Measurements from ENCODE around the gene ZNF337.
A peak's percentile ranks its signal among the peaks of the same experiment; 100 is the strongest.
"Not testable (repeated sequence)": the region's sequence is repeated elsewhere in the genome, so short reads cannot be mapped to it uniquely, and the experiment has no call there.

ZNF337 gene

DNA sequence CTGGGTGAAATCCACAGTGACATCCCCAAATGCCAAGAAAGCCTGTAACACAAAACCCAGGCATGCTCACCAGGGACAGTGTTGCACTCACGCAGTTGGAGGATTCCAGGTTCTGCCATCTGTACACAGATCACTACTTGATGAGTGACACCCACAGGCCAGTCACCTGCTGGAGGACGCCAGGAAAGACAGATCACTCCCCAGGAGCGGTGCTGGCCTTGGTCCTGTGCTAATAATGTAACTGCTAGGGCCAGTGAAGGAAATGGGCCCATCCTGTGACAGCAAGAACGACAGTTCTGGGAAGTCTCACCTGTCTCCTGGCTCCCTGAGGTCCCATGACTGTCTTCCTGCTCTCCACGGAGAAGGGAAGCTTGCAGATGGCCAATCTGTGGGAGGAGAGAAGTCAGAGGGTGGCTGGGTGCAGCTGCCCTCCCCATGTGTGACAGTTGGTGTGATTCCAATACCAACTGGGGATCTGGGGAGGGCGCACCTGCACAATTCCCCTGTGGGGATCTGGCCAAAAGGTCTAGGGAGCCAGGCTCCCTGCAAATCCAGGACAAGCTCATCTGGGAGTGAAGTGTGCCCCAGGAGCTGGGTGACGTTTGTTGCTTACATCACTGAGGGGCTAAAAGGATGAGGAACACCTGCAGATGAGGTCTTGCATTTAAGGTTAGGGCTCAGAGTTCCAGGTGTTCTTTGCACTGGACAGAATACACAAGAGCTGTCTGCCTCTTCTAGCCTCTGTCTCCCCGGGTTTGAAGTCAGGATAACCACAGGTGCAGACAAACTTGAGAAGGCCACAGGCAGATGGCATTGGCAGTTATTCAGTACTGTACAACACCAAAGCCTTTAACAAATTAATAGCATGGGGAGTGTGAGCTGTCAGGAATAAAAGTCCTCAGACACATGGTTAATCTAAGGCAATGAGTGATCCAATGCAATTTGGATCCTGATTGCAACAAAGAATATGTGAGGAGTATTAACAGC, 10.3 kb downstream of the ZNF337 start:
- Histone ChIP-seq H3K27me3 (replicated peaks) (no peaks in the 10 kb centered on the region), H3K36me3 (replicated peaks) (peaks cover 13% of the 10 kb centered on the region), H3K27ac (no peak overlapping the region), H3K4me3 (ENCODE audit: low read depth, low read length) (no peak overlapping the region)
- DNase-seq = no peak
- in situ Hi-C loops (cut with HindIII; ENCODE audit: low pct_ligation_motif_present, low sequenced_read_pairs) = no loop called here
- no peak for TF ChIP-seq CTCF (IDR thresholded peaks at IDR 0.05; ENCODE audit: low read depth, low read length, missing control alignments)

- H3K27ac ChIP-seq = no peak overlapping the region
- no peak for TF ChIP-seq CTCF (IDR thresholded peaks at IDR 0.05; ENCODE audit: low read depth, low read length, missing control alignments)
- H3K36me3 ChIP-seq (replicated peaks) = peaks cover 13% of the 10 kb centered on the region
- in situ Hi-C loops (cut with HindIII; ENCODE audit: low pct_ligation_motif_present, low sequenced_read_pairs) = no loop called here
- no peak overlapping the region for H3K4me3 ChIP-seq (ENCODE audit: low read depth, low read length)
- DNase-seq = no peak
- H3K27me3 ChIP-seq (replicated peaks) = no peaks in the 10 kb centered on the region
These were observed 11.2 kb downstream of the ZNF337 start for GRCh38 chr20:25685276-25686080.

DNA sequence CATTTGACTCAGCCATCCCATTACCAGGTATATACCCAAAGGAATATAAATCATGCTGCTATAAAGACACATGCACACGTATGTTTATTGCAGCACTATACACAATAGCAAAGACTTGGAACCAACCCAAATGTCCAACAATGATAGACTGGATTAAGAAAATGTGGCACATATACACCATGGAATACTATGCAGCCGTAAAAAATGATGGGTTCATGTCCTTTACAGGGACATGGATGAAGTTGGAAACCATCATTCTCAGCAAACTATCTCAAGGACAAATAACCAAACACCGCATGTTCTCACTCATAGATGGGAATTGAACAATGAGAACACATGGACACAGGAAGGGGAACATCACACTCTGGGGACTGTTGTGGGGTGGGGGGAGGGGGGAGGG, 12.8 kb downstream of the ZNF337 start:
- in situ Hi-C loops (cut with HindIII; ENCODE audit: low pct_ligation_motif_present, low sequenced_read_pairs); DNase-seq: not testable (repeated sequence)

DNA sequence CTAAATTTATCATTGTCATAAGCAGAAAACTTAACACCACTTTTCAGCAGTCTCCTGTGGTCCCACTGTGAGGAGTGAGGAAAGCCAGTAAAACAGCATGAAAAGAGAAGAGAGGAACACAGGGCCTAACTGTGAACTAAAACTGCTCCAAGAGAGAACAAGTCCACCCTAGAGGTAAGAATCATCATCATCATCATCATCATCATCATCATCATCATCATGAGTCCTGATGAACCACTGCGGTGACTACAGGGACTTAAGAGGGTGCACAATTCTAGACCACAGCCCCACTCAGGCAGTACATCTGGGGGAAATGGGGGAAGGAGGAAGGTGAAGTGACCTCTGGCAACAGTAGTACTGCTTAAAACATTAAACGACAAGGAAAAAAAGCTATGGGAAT, 13.6 kb downstream of the ZNF337 start:
- DNase-seq = no peak
- in situ Hi-C loops (cut with HindIII; ENCODE audit: low pct_ligation_motif_present, low sequenced_read_pairs) = no loop called here
- TF ChIP-seq CTCF (IDR thresholded peaks at IDR 0.05; ENCODE audit: low read depth, low read length, missing control alignments) = no peak
- H3K27ac ChIP-seq = no peak overlapping the region
- peaks cover 13% of the 10 kb centered on the region for H3K36me3 ChIP-seq (replicated peaks)
- no peak overlapping the region for H3K4me3 ChIP-seq (ENCODE audit: low read depth, low read length)
- no peaks in the 10 kb centered on the region for H3K27me3 ChIP-seq (replicated peaks)

More for the DNA sequence above, 12.8 kb downstream of the ZNF337 start:
- H3K27ac ChIP-seq; H3K27me3 ChIP-seq (replicated peaks); H3K4me3 ChIP-seq (ENCODE audit: low read depth, low read length): not testable (repeated sequence)
- H3K36me3 ChIP-seq (replicated peaks) = peaks cover 13% of the 10 kb centered on the region

GRCh38 chr20:25676164-25676809, 20.4 kb downstream of the ZNF337 start:
- H3K4me3 ChIP-seq (ENCODE audit: low read depth, low read length) = no peak overlapping the region
- no peak for TF ChIP-seq CTCF (IDR thresholded peaks at IDR 0.05; ENCODE audit: low read depth, low read length, missing control alignments)
- H3K27ac ChIP-seq = no peak overlapping the region
- no peaks in the 10 kb centered on the region for H3K27me3 ChIP-seq (replicated peaks)
- in situ Hi-C loops (cut with HindIII; ENCODE audit: low pct_ligation_motif_present, low sequenced_read_pairs) = no loop called here
- H3K36me3 ChIP-seq (replicated peaks) = peaks cover 47% of the 10 kb centered on the region
- peak; percentile 46 for DNase-seq

- no peak for DNase-seq
- in situ Hi-C loops (cut with HindIII; ENCODE audit: low pct_ligation_motif_present, low sequenced_read_pairs) = no loop called here
- H3K27me3 ChIP-seq (replicated peaks) = no peaks in the 10 kb centered on the region
- TF ChIP-seq CTCF (IDR thresholded peaks at IDR 0.05; ENCODE audit: low read depth, low read length, missing control alignments) = no peak
- peaks cover 47% of the 10 kb centered on the region for H3K36me3 ChIP-seq (replicated peaks)
- no peak overlapping the region for H3K27ac ChIP-seq
- no peak overlapping the region for H3K4me3 ChIP-seq (ENCODE audit: low read depth, low read length)
These were observed 21.5 kb downstream of the ZNF337 start for GRCh38 chr20:25675161-25675560.

Data from brain microvascular endothelial cell (primary cell).